Endodermal cell (in vitro differentiated cells): Measurements from ENCODE around the gene INPP5F. TPM values are rescaled to one million over a fixed set of nuclear protein-coding genes. Genes with fewer than 3 reads are reported as not detected.
"Not testable (repeated sequence)": the region's sequence is repeated elsewhere in the genome, so short reads cannot be mapped to it uniquely, and the experiment has no call there.

ENCODE experiments used
- DNase-seq: peaks from one replicate; pipeline ENCODE4 v3.0.0-alpha.2; 2017
- H3K27ac ChIP-seq: 2 replicates; pipeline ENCODE4 v1.5.1; 2013; ENCODE audit warnings: mild to moderate bottlenecking, low read depth, low read length, moderate library complexity
- H3K27me3 ChIP-seq: 2 replicates; pipeline ENCODE4 v1.6.1; 2013; ENCODE audit warnings: mild to moderate bottlenecking, low read length, moderate library complexity; ENCODE audit not compliant: insufficient read depth, control insufficient read depth, poor library complexity, severe bottlenecking
- H3K36me3 ChIP-seq: 2 replicates; pipeline ENCODE4 v1.7.0; 2013; ENCODE audit warnings: mild to moderate bottlenecking, low read length, moderate library complexity; ENCODE audit not compliant: control insufficient read depth, insufficient read depth
- H3K4me1 ChIP-seq: one replicate; pipeline ENCODE4 v1.7.0; 2013; ENCODE audit warnings: low read length; ENCODE audit not compliant: control insufficient read depth, insufficient read depth
- H3K4me3 ChIP-seq: 2 replicates; pipeline ENCODE4 v1.5.1; 2013; ENCODE audit warnings: mild to moderate bottlenecking, low read length, moderate library complexity
- H3K9ac ChIP-seq: 2 replicates; pipeline ENCODE4 v1.6.1; 2013; ENCODE audit warnings: mild to moderate bottlenecking, low read length, moderate library complexity; ENCODE audit not compliant: poor library complexity, severe bottlenecking; ENCODE audit errors: extremely low read depth
- H3K9me3 ChIP-seq: 2 replicates; pipeline ENCODE4 v1.6.1; 2013; ENCODE audit warnings: mild to moderate bottlenecking, low read length, moderate library complexity; ENCODE audit not compliant: control insufficient read depth
- H3K27ac Mint-ChIP-seq: 2 replicates; pipeline ENCODE4 v1.8.0; 2020; ENCODE audit warnings: mixed read lengths
- H3K27me3 Mint-ChIP-seq: 2 replicates; pipeline ENCODE4 v1.8.0; 2021; ENCODE audit warnings: mild to moderate bottlenecking, mixed read lengths; ENCODE audit not compliant: insufficient read depth
- H3K36me3 Mint-ChIP-seq: 2 replicates; pipeline ENCODE4 v1.8.0; 2020; ENCODE audit warnings: low read depth, mixed read lengths
- H3K4me1 Mint-ChIP-seq: 2 replicates; pipeline ENCODE4 v1.8.0; 2020; ENCODE audit warnings: mixed read lengths
- H3K4me3 Mint-ChIP-seq: 2 replicates; pipeline ENCODE4 v1.8.0; 2020; ENCODE audit warnings: mild to moderate bottlenecking, moderate library complexity, mixed read lengths
- H3K9me3 Mint-ChIP-seq: 2 replicates; pipeline ENCODE4 v1.8.0; 2020; ENCODE audit warnings: mild to moderate bottlenecking, mixed read lengths
- CTCF ChIP-seq: fragments of 200-600 bp; sonication (generic); conservative IDR thresholded peaks from 2 replicates; pipeline ENCODE4 v1.5.0; 2021; ENCODE audit warnings: antibody characterized with exemption, mild to moderate bottlenecking
- WGBS, 2 experiments: methylation state at CpG; one replicate each; pipeline versions ENCODE4 v1.1.5 to v1.1.7; 2013; ENCODE audit warnings: missing lambda C conversion rate in 2 of 2, mixed read lengths in 1 of 2; ENCODE audit not compliant: insufficient coverage in 1 of 2, insufficient read length in 1 of 2; 5-methylcytosine and 5-hydroxymethylcytosine counted together
- total RNA-seq, 2 donors: library from RNA; stranded (reverse); fragmentation: NEBNext Ultra II Directional in 1 of 2; extraction: Animal tissue kit (Norgen Biotek cat#: 25700) in 1 of 2; gene quantifications; 2 replicates in 1 of 2; 3 replicates in 1 of 2; pipeline ENCODE4 v1.2.1, GENCODE V29; 2021

The INPP5F gene
- total RNA-seq, 2 donors from 2014 or later: 74.4 to 75.6 TPM

DNA sequence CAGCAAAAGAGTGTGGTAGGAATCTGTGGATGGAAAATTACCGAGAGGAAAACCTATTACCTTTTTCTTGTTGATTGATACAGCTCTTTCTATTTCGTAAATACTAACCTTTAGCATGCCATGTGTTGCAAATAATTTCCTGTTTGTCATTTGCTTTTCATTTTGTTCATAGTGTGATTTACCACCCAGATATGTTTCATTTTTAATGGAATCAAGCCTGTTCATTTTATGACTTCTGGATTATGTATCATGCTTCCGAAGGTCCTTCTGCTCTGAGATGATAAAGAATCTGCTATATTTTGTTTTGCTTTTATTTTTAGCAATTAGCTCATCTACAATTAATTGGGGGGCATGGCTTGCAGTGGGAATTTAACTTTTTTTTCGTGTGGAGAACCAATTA is 46.5 kb downstream of the INPP5F start:
- no peaks in the 10 kb centered on the region for H3K27me3 ChIP-seq
- Mint-ChIP-seq H3K4me1 (peaks cover 11% of the 10 kb centered on the region), H3K4me3 (no peak overlapping the region), H3K36me3 (no peaks in the 10 kb centered on the region), H3K9me3 (no peaks in the 10 kb centered on the region), H3K27me3 (no peaks in the 10 kb centered on the region), H3K27ac (no peak overlapping the region)
- H3K9me3 ChIP-seq: no peaks in the 10 kb centered on the region
- H3K4me3 ChIP-seq: no peak overlapping the region
- H3K27ac ChIP-seq: no peak overlapping the region
- H3K4me1 ChIP-seq: peaks cover 12% of the 10 kb centered on the region
- DNase-seq: no peak
- H3K9ac ChIP-seq: no peak overlapping the region
- WGBS, 2 experiments: 92 to 97% methylated on average over 3 to 4 of the region's 4 CpGs
- TF ChIP-seq CTCF: no peak
- H3K36me3 ChIP-seq: peaks cover 5% of the 10 kb centered on the region

DNA sequence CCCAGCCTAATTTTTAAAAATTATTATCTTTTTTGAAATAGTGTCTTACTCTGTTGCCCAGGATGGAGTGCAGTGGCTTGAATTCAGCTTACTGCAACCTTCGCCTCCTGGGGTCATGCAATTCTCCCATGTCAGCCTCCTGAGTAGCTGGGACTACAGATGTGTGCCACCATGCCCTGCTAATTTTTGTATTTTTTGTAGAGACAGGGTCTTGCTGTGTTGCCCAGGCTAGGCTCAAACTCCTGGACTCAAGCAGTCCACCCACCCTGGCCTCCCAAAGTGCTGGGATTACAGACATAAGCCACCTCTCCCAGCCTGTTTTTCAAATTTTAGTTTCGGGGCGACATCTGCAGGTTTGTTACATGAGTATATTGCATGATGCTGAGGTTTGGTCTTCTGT is 47.2 kb downstream of the INPP5F start:
- H3K9me3 Mint-ChIP-seq, H3K36me3 Mint-ChIP-seq, H3K4me3 Mint-ChIP-seq, H3K36me3 ChIP-seq, DNase-seq, H3K27ac Mint-ChIP-seq, H3K27me3 Mint-ChIP-seq, H3K27me3 ChIP-seq, H3K4me3 ChIP-seq, H3K9ac ChIP-seq, H3K9me3 ChIP-seq, H3K27ac ChIP-seq: not testable (repeated sequence)
- peaks cover 12% of the 10 kb centered on the region for H3K4me1 ChIP-seq
- peaks cover 11% of the 10 kb centered on the region for H3K4me1 Mint-ChIP-seq
- 89 to 93% methylated on average over 1 to 3 of the region's 3 CpGs for WGBS, 2 experiments

DNA sequence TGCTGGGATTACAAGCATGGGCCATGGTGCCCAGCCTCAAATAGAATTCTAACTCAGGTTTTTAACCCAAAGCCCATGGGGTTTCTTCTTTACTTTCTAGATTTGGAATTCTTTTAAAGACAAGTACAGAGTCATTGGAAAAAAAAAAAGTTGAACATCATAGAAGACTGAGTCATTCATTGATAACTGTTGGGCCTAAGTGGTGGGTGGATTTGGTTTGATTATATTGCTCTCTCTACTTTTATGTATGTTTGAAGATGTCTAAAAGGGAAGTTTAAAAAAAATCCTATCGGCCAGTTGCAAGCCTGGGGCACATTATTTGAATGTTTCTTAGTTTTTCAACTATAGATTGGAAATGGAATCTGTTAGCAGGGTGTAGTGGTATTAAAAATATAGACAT is 49.7 kb downstream of the INPP5F start:
- Histone ChIP-seq H3K27me3 (no peaks in the 10 kb centered on the region), H3K4me3 (no peak overlapping the region), H3K36me3 (peaks cover 5% of the 10 kb centered on the region), H3K9me3 (peaks cover 2% of the 10 kb centered on the region), H3K9ac (no peak overlapping the region), H3K27ac (no peak overlapping the region), H3K4me1 (no peaks in the 10 kb centered on the region)
- H3K36me3 Mint-ChIP-seq: no peaks in the 10 kb centered on the region
- H3K4me3 Mint-ChIP-seq: no peak overlapping the region
- no peaks in the 10 kb centered on the region for H3K9me3 Mint-ChIP-seq
- no peaks in the 10 kb centered on the region for H3K27me3 Mint-ChIP-seq
- no peak for DNase-seq
- H3K27ac Mint-ChIP-seq: no peak overlapping the region
- TF ChIP-seq CTCF: no peak
- 89 to 100% methylated on average over 1 of the region's 1 CpG for WGBS, 2 experiments
- no peaks in the 10 kb centered on the region for H3K4me1 Mint-ChIP-seq

GRCh38 chr10:119776536-119776935 is 50.7 kb downstream of the INPP5F start:
- peaks cover 3% of the 10 kb centered on the region for H3K36me3 Mint-ChIP-seq
- peaks cover 5% of the 10 kb centered on the region for H3K9me3 ChIP-seq
- no peaks in the 10 kb centered on the region for H3K27me3 Mint-ChIP-seq
- no peak for DNase-seq
- no peak overlapping the region for H3K27ac Mint-ChIP-seq
- WGBS, 2 experiments: 81 to 100% methylated on average over 1 of the region's 1 CpG
- H3K4me3 Mint-ChIP-seq: no peak overlapping the region
- TF ChIP-seq CTCF: no peak
- H3K36me3 ChIP-seq: peaks cover 5% of the 10 kb centered on the region
- no peaks in the 10 kb centered on the region for H3K4me1 ChIP-seq
- no peak overlapping the region for H3K9ac ChIP-seq
- no peaks in the 10 kb centered on the region for H3K27me3 ChIP-seq
- no peaks in the 10 kb centered on the region for H3K9me3 Mint-ChIP-seq
- no peak overlapping the region for H3K4me3 ChIP-seq
- H3K4me1 Mint-ChIP-seq: no peaks in the 10 kb centered on the region
- H3K27ac ChIP-seq: no peak overlapping the region
